ENCODE data around the gene TIMM29. TPM values are rescaled to one million over a fixed set of nuclear protein-coding genes. Genes with fewer than 3 reads are reported as not detected.

TIMM29 gene
- total and polyA plus RNA-seq, 2 of the 13 experiments (the other 11 are each of a cell fraction or from before 2014, with no cell fraction given): 7.1 to 33.8 TPM

- no peak for TF ChIP-seq ZBTB26 (CRISPR knock-in tag; IDR thresholded peaks at IDR 0.05; ENCODE audit: borderline replicate concordance)
- TF ChIP-seq ZNF232 (CRISPR knock-in tag; IDR thresholded peaks at IDR 0.05; ENCODE audit: borderline replicate concordance): no peak
- no peak for TF ChIP-seq NFE2L2 (IDR thresholded peaks at IDR 0.05; ENCODE audit: low read length)
- TF ChIP-seq CTCF (CRISPR knock-in tag; IDR thresholded peaks at IDR 0.05): peak; percentile 87
- no peak for TF ChIP-seq EHMT2 (IDR thresholded peaks at IDR 0.05; ENCODE audit: borderline replicate concordance, low read depth, low read length)
- no peak for TF ChIP-seq GATA4 (IDR thresholded peaks at IDR 0.05; ENCODE audit: borderline replicate concordance, low read depth)
- TF ChIP-seq ZNF605 (CRISPR knock-in tag; IDR thresholded peaks at IDR 0.05): no peak
- no peak for TF ChIP-seq SUZ12 (IDR thresholded peaks at IDR 0.05; ENCODE audit: low read depth, low read length)
- no peak for TF ChIP-seq TEF (CRISPR knock-in tag; IDR thresholded peaks at IDR 0.05)
- no peak for TF ChIP-seq SOX13 (IDR thresholded peaks at IDR 0.05)
- TF ChIP-seq SOX13 (CRISPR knock-in tag; conservative IDR thresholded peaks at IDR 0.05 in 1 of 2, IDR thresholded peaks at IDR 0.05 in 1 of 2): peak in 1 of 2 experiments; percentile 28; a peak in 1 of 4 replicates
- TF ChIP-seq ZNF350 (CRISPR knock-in tag; IDR thresholded peaks at IDR 0.05; ENCODE audit: borderline replicate concordance, low read depth): 0 out of 2 replicates have a peak, but pooled peaks have one; percentile 21
- TF ChIP-seq ZKSCAN1 (IDR thresholded peaks at IDR 0.05; ENCODE audit: low read length): no peak
- TF ChIP-seq CHCHD3 (CRISPR knock-in tag; IDR thresholded peaks at IDR 0.05): no peak
- no peak for TF ChIP-seq FOXK2 (IDR thresholded peaks at IDR 0.05)
- TF ChIP-seq RORA (CRISPR knock-in tag; IDR thresholded peaks at IDR 0.05): no peak
- TF ChIP-seq FOXC1 (CRISPR knock-in tag; IDR thresholded peaks at IDR 0.05; ENCODE audit: borderline replicate concordance): no peak
- no peak for TF ChIP-seq SP4 (CRISPR knock-in tag; IDR thresholded peaks at IDR 0.05)
- no peak for TF ChIP-seq ZNF251 (CRISPR knock-in tag; IDR thresholded peaks at IDR 0.05)
- TF ChIP-seq TFAP4 (IDR thresholded peaks at IDR 0.05; ENCODE audit: borderline replicate concordance, low read depth): no peak
- TF ChIP-seq ZNF780A (CRISPR knock-in tag; IDR thresholded peaks at IDR 0.05): no peak
- peak; percentile 39; the same call in 1 of the 2 replicates for TF ChIP-seq THAP11 (CRISPR knock-in tag; IDR thresholded peaks at IDR 0.05)
- TF ChIP-seq ZNF101 (CRISPR knock-in tag; IDR thresholded peaks at IDR 0.05; ENCODE audit: borderline replicate concordance, low read depth): no peak
- no peak for TF ChIP-seq YEATS2 (CRISPR knock-in tag; IDR thresholded peaks at IDR 0.05; ENCODE audit: borderline replicate concordance)
Observed at GRCh38 chr19:10936661-10937084, 8.1 kb downstream of the TIMM29 start (continued).

Data from HepG2 (cell line).